ENCODE results near the gene PKNOX2.

PKNOX2 gene

GRCh38 chr11:125390946-125391345, 226.4 kb downstream of the PKNOX2 start:
- DNase-seq: peak; percentile 74

GRCh38 chr11:125393331-125393730, 228.8 kb downstream of the PKNOX2 start:
- no peak for DNase-seq

GRCh38 chr11:125394296-125394695, 229.7 kb downstream of the PKNOX2 start:
- no peak for DNase-seq

DNA sequence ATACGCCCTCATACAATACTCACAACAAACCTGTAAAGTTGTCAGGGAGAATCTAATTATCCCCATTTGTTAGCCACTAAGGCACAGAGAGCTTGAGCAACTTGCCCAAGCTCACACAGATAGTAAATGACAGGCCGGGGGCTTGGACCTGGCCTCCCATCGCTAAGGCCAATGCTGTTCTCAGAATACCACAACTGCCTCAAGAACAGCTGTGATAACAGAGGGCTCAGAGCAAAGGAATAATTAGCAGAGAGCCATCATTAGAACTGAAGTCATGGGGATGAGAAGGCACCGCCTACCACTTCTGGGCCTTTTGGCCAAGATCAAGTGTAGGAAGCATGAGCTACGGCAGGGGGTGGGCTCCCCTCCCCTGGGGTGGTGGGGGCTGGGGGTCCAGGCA, 232.9 kb downstream of the PKNOX2 start:
- DNase-seq: no peak

DNA sequence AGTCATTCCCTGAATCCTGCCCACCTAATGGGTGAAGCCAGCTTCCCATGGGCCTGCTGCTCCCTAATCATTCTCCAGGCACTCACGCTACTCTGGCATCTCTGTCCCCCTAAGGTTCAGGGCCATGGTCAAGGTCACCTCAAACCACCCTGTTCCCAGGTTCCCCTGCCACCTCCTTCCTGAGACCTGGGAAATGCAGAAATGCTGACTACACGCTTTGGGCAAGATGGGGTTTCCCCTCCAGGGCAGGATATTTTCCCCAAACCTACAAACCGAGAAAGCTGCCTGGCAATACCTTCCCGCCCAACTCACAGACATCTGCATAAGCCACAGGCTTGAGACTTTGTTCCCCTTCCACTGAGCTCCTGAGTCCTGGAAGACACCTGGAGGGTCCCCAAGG, 233.9 kb downstream of the PKNOX2 start:
- no peak for DNase-seq

GRCh38 chr11:125398994-125399640, 234.6 kb downstream of the PKNOX2 start:
- DNase-seq: no peak

- DNase-seq: no peak
These were observed 235.4 kb downstream of the PKNOX2 start for GRCh38 chr11:125399945-125400344.

- DNase-seq: no peak
These were observed 236.7 kb downstream of the PKNOX2 start for GRCh38 chr11:125401235-125401634.

DNA sequence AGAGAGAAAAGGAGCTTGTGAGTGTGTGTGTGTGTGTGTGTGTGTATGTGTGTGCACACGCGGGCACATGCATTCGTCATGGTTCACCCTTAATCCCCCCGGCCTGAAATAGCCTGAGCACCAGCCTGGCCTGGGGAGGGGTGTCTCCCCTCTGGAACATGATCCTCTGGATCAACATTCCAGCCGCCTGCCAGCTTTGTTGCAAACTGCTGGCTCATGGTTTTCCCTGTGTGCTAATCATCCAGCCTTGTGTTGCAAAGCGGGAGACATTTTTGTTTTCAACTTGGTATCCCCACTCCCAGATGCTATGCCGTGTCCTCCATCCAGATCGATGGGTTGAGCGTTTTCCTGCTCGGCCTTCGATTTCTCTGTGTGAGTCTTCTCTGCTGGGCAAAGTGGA, 237.2 kb downstream of the PKNOX2 start:
- no peak for DNase-seq

GRCh38 chr11:125402435-125402834, 237.9 kb downstream of the PKNOX2 start:
- peak; percentile 67 for DNase-seq

DNA sequence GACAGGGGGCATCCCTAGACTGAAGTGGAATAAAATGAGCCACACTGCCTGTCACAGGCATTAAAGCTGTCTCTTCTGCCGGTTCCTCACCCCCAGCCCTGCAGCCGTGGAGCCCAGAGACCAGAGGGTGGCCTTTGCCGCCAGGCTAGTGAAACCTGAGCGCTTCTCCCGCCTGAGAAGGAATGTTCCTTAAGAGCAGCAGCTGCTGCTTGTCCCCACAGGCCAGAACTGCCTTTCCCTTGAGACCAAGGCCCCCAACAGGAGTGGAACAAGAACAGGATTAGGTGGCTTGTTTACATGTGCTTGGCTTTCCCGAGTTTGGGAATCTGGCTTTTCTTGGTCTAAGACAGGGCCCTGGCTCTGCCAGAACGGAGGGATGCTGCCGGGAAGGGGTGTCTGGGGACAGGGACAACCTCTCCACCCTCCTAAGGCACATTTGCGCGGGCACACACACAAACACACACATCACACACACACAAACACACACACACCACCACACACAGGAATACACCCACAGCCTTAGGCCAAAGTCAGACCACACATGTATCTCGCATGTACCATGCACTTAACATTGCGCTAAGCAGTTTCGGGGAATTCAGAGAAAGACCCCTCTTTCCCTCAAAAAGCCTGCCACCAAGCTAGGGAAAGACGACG, 239.7 kb downstream of the PKNOX2 start:
- no peak for DNase-seq

- DNase-seq: peak; percentile 50
These were observed 240.6 kb downstream of the PKNOX2 start for GRCh38 chr11:125404811-125405790.

DNA sequence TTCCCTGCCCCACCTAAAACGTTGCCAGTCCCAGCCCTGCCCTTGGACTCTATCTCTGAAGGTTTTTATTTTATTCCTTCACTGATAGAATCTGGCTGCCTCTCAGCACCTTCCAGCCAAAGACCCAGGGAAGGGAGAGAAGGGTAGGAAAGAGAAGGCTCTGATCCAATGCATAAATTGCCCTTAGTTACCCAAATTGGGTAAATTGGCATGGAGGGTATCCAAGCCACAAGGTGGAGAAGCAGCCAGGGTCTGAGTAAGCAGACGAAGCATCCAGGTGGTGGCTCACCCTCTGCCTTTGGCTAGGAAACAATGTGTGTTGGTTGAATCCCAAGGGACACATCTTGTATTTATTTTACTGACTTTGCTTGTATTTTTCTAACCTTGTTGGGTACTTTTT, 242.5 kb downstream of the PKNOX2 start:
- DNase-seq: no peak

GRCh38 chr11:125408311-125408711, 243.8 kb downstream of the PKNOX2 start:
- DNase-seq: no peak

GRCh38 chr11:125410091-125410490, 245.5 kb downstream of the PKNOX2 start:
- DNase-seq: peak; percentile 20

GRCh38 chr11:125412177-125412496, 247.6 kb downstream of the PKNOX2 start:
- DNase-seq: no peak

DNA sequence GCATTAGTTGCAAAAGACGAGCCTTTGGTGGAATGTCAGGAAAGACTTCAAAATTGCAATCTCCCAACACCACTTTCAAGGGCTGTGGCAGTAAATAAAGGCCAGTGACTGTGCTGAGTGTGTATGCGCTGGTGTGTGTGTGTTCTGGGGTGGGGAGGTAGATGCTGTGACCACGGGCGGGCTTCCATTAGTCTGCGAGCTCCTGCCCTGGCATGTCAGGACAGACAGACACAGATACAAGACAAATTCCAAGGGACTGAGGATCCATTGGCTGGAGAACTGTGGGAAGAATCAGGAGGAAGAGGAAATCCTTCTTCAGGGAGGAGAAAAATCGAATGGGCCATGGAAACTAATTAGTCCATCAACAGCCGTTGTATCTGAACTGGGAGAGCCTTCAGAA, 248.0 kb downstream of the PKNOX2 start:
- DNase-seq: no peak

DNA sequence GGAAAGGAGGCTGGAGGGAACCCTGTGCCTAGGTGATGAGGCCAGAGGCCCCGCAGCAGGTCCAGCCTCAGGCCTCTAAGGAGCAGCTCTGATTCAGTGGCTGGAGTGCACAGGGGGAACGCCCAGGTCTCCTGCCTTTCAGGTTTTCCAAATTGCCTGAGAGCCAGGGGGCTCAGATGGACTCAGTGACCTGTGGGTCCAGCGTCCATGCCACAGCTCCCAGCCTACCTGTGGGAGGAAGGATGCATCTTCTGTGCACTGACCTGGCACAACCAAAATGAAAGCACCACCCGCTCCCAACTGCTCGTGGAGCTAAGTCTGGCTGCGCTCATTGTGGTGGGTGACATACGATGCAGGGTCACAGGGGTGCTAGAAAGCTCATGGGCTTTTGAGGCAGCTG, 248.7 kb downstream of the PKNOX2 start:
- DNase-seq: no peak

DNA sequence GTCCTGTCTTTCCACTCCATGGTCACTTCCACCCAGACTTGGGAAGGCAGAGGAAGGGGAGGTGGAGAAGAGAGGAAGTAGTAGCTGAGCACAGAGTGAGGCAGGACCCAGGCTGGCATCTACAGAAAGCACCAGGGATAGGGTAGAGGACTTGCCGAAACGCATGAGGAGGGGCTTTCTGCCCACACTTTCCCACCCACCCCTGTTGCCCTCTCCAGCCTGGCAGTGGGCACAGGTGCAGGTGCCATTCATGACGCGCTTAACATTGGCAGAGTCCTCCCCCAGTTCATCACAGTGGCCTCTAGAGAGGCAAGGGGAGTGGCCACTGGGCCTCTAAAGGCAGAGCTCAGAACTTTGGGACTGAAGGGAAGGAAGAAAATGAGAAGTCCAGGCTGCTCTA, 249.6 kb downstream of the PKNOX2 start:
- no peak for DNase-seq

- no peak for DNase-seq
These were observed 252.7 kb downstream of the PKNOX2 start for GRCh38 chr11:125416981-125417935.

DNA sequence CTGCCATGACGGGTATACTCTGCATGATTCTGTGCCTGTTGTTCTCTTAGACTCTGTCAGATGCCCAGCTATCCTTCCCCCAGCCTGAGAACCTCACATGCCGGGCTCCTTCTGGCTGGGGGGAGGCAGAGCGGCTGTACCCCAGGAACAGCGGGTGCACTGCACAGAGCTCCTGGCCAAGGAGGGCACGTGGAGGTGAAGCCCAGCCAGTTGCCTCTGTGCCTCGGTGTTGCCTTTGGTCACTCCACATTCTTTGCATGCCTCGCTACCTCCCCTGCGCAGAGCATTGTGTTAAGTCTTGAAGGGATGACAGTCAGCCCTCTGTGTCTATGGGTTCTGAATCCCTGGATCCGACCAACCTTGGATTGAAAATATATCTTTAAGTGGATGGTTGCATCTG, 253.8 kb downstream of the PKNOX2 start:
- no peak for DNase-seq

DNA sequence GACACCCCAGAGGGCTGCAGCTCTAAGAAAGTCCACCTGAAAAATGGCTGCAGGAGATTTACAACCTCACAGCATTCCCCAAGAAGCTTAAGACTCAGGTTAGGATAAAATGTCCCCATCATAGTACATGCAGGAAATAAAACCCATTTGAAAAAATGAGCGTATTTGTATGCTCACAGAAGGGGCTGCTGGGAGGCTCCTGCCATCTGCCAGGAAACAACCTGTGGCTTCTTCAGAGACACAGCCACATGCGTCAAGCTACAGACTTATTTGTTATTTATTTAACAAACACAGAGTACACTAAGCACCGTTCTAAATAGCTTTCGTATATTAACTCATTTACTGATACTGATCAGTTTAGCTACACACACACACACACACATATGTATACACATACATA, 258.1 kb downstream of the PKNOX2 start:
- no peak for DNase-seq

Measured in EL (cell line).